ENCODE data around the gene HGD.

GRCh38 chr3:120623727-120624093 is 58.3 kb downstream of the HGD start:
- no peak for TF ChIP-seq POLR2AphosphoS5 (IDR thresholded peaks at IDR 0.05; ENCODE audit: low read depth, low read length)
- no peak for TF ChIP-seq TAF1 (IDR thresholded peaks at IDR 0.05; ENCODE audit: borderline replicate concordance, insufficient read depth, low read length)
- TF ChIP-seq, protein P1, sequence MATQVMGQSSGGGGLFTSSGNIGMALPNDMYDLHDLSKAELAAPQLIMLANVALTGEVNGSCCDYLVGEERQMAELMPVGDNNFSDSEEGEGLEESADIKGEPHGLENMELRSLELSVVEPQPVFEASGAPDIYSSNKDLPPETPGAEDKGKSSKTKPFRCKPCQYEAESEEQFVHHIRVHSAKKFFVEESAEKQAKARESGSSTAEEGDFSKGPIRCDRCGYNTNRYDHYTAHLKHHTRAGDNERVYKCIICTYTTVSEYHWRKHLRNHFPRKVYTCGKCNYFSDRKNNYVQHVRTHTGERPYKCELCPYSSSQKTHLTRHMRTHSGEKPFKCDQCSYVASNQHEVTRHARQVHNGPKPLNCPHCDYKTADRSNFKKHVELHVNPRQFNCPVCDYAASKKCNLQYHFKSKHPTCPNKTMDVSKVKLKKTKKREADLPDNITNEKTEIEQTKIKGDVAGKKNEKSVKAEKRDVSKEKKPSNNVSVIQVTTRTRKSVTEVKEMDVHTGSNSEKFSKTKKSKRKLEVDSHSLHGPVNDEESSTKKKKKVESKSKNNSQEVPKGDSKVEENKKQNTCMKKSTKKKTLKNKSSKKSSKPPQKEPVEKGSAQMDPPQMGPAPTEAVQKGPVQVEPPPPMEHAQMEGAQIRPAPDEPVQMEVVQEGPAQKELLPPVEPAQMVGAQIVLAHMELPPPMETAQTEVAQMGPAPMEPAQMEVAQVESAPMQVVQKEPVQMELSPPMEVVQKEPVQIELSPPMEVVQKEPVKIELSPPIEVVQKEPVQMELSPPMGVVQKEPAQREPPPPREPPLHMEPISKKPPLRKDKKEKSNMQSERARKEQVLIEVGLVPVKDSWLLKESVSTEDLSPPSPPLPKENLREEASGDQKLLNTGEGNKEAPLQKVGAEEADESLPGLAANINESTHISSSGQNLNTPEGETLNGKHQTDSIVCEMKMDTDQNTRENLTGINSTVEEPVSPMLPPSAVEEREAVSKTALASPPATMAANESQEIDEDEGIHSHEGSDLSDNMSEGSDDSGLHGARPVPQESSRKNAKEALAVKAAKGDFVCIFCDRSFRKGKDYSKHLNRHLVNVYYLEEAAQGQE (IDR thresholded peaks at IDR 0.05; ENCODE audit: insufficient read depth in 1 of 2, low read depth in 2 of 2, low read length in 2 of 2): no peak
